ENCODE measurements around the gene CPLANE1.

CPLANE1 gene

GRCh38 chr5:37111426-37112382 is 137.5 kb downstream of the CPLANE1 start:
- TF ChIP-seq CTCF (IDR thresholded peaks at IDR 0.05; ENCODE audit: low read length) (no peak), EZH2 (IDR thresholded peaks at IDR 0.05; ENCODE audit: borderline replicate concordance, low read length) (no peak)
- no peaks in the 10 kb centered on the region; the same call in 1 of the 2 replicates for H3K9me3 ChIP-seq (ENCODE audit: low read length)
- no peak overlapping the region for H3K4me3 ChIP-seq (ENCODE audit: low read depth, low read length, poor library complexity, severe bottlenecking)
- H3K4me1 ChIP-seq (ENCODE audit: insufficient read depth, low read length, severe bottlenecking) = peaks cover 10% of the 10 kb centered on the region
- H3K4me2 ChIP-seq (ENCODE audit: low read length) = no peak overlapping the region
- H3K79me2 ChIP-seq (ENCODE audit: insufficient read depth, low read length) = no peaks in the 10 kb centered on the region
- H4K20me1 ChIP-seq (ENCODE audit: insufficient read depth, low read length) = no peaks in the 10 kb centered on the region
- H2AFZ ChIP-seq (ENCODE audit: low read length) = no peak overlapping the region
- H3F3A ChIP-seq (ENCODE audit: insufficient read depth, low read length) = no peaks in the 10 kb centered on the region
- H3K27me3 ChIP-seq (ENCODE audit: insufficient read depth, low read length) = no peaks in the 10 kb centered on the region
- no peak overlapping the region for H3K9ac ChIP-seq (ENCODE audit: low read length)
- no peaks in the 10 kb centered on the region for H3K9me2 ChIP-seq (ENCODE audit: low read depth, low read length)
- peak overlapping the region; percentile 45 for H3K27ac ChIP-seq (ENCODE audit: low read depth, low read length, poor library complexity, severe bottlenecking)
- peaks cover 54% of the 10 kb centered on the region for H3K36me3 ChIP-seq (ENCODE audit: insufficient read depth, low read length)

- Histone ChIP-seq H3K36me3 (ENCODE audit: insufficient read depth, low read length) (peaks cover 55% of the 10 kb centered on the region), H3K27me3 (ENCODE audit: insufficient read depth, low read length) (no peaks in the 10 kb centered on the region), H3K9me2 (ENCODE audit: low read depth, low read length) (no peaks in the 10 kb centered on the region), H3F3A (ENCODE audit: insufficient read depth, low read length) (no peaks in the 10 kb centered on the region), H3K9ac (ENCODE audit: low read length) (no peak overlapping the region), H3K9me3 (ENCODE audit: low read length) (no peaks in the 10 kb centered on the region; the same call in 1 of the 2 replicates), H4K20me1 (ENCODE audit: insufficient read depth, low read length) (no peaks in the 10 kb centered on the region), H3K4me3 (ENCODE audit: low read depth, low read length, poor library complexity, severe bottlenecking) (no peak overlapping the region), H3K79me2 (ENCODE audit: insufficient read depth, low read length) (no peaks in the 10 kb centered on the region), H3K4me1 (ENCODE audit: insufficient read depth, low read length, severe bottlenecking) (peaks cover 10% of the 10 kb centered on the region), H3K4me2 (ENCODE audit: low read length) (no peak overlapping the region), H3K27ac (ENCODE audit: low read depth, low read length, poor library complexity, severe bottlenecking) (no peak overlapping the region), H2AFZ (ENCODE audit: low read length) (no peak overlapping the region)
- TF ChIP-seq CTCF (IDR thresholded peaks at IDR 0.05; ENCODE audit: low read length) = no peak
- no peak for TF ChIP-seq EZH2 (IDR thresholded peaks at IDR 0.05; ENCODE audit: borderline replicate concordance, low read length)
Measured at GRCh38 chr5:37110135-37110534, 139.0 kb downstream of the CPLANE1 start.

GRCh38 chr5:37109338-37109737 is 139.8 kb downstream of the CPLANE1 start:
- H3K27ac ChIP-seq (ENCODE audit: low read depth, low read length, poor library complexity, severe bottlenecking) = no peak overlapping the region
- no peaks in the 10 kb centered on the region for H4K20me1 ChIP-seq (ENCODE audit: insufficient read depth, low read length)
- H3K4me1 ChIP-seq (ENCODE audit: insufficient read depth, low read length, severe bottlenecking) = peaks cover 10% of the 10 kb centered on the region
- H3K9ac ChIP-seq (ENCODE audit: low read length) = no peak overlapping the region
- H3K27me3 ChIP-seq (ENCODE audit: insufficient read depth, low read length) = no peaks in the 10 kb centered on the region
- H3K9me3 ChIP-seq (ENCODE audit: low read length) = no peaks in the 10 kb centered on the region; the same call in 1 of the 2 replicates
- no peaks in the 10 kb centered on the region for H3F3A ChIP-seq (ENCODE audit: insufficient read depth, low read length)
- no peak for TF ChIP-seq CTCF (IDR thresholded peaks at IDR 0.05; ENCODE audit: low read length)
- TF ChIP-seq EZH2 (IDR thresholded peaks at IDR 0.05; ENCODE audit: borderline replicate concordance, low read length) = no peak
- H3K4me3 ChIP-seq (ENCODE audit: low read depth, low read length, poor library complexity, severe bottlenecking) = no peak overlapping the region
- peaks cover 53% of the 10 kb centered on the region for H3K36me3 ChIP-seq (ENCODE audit: insufficient read depth, low read length)
- no peaks in the 10 kb centered on the region for H3K79me2 ChIP-seq (ENCODE audit: insufficient read depth, low read length)
- H3K4me2 ChIP-seq (ENCODE audit: low read length) = no peak overlapping the region
- H2AFZ ChIP-seq (ENCODE audit: low read length) = no peak overlapping the region
- no peaks in the 10 kb centered on the region for H3K9me2 ChIP-seq (ENCODE audit: low read depth, low read length)

Measured in OCI-LY1 (cell line).